ENCODE measurements around the gene AVPI1.
"Not testable (repeated sequence)": the region's sequence is repeated elsewhere in the genome, so short reads cannot be mapped to it uniquely, and the experiment has no call there.

The AVPI1 gene

GRCh38 chr10:97682042-97682441, 5.0 kb downstream of the AVPI1 start:
- DNase-seq, result no peak

- no peak for DNase-seq
Measured at GRCh38 chr10:97679594-97679993, 7.4 kb downstream of the AVPI1 start.

GRCh38 chr10:97676770-97677581, 10.1 kb downstream of the AVPI1 start:
- peak in 3 of 14 donors; percentile 10 to 26 (median 18) for DNase-seq

DNA sequence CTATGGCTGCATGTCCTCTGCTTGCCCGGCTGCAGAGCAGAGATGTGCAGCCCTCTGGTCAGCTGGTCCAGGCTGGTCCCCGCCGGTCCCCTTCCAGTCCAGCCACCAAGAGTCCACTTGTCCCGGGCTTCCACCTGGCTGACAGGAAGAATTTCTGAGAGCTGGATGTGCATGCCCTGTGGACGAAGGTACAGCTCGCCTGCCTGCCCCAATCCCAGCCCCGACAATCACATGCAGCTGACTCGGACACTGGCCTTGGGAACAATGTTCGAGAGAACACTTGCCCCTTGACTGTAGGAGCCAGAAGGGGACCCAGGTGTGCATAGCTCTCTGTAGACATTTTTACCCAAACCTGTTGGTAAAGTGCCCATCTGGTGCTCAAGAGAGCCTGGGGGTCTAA, 11.8 kb downstream of the AVPI1 start:
- DNase-seq, result no peak

- DNase-seq, result no peak
Measured at GRCh38 chr10:97673736-97674525, 13.1 kb downstream of the AVPI1 start.

DNA sequence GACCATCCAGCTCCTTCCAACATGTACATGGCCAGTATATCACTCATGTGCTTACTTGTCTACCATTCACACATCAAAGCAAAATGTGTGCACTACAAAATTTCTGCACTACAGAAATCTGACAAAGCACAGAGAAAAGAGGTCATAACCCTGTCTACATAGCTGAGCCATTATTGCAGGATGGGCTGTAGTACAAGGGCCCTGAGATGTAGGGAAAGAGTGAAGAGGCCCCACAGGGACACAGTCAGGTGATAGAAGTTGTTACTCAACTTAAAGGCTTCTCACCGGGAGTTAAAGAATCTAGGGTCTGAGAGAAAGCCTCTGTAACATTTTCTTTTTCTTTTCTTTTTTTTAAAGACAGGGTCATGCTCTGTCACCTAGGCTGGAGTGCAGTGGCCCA, 17.5 kb downstream of the AVPI1 start:
- no peak for DNase-seq

GRCh38 chr10:97667463-97667862, 19.6 kb downstream of the AVPI1 start:
- DNase-seq, result no peak

GRCh38 chr10:97666992-97667391, 20.0 kb downstream of the AVPI1 start:
- no peak for DNase-seq

GRCh38 chr10:97664282-97664850, 22.7 kb downstream of the AVPI1 start:
- no peak for DNase-seq

- no peak for DNase-seq
Measured at GRCh38 chr10:97659589-97659988, 27.5 kb downstream of the AVPI1 start.

DNA sequence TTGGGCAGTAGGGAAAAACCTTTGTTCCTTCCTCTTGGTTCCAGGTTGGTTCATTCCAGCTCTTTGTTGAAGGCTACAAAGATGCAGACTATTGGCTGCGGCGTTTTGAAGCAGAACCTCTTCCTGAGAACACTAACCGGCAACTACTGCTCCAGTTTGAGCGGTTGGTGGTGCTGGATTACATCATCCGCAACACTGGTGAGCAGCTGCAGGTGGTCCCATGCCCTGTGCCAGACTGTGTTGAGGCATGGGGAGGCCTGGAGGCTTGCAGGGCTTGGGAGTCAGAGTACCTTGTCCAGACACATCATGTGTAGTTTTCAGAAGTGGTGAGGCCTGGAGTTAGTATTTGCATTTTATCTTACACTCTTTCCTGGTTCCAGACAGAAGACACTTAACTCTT, 30.3 kb downstream of the AVPI1 start:
- no peak for DNase-seq

DNA sequence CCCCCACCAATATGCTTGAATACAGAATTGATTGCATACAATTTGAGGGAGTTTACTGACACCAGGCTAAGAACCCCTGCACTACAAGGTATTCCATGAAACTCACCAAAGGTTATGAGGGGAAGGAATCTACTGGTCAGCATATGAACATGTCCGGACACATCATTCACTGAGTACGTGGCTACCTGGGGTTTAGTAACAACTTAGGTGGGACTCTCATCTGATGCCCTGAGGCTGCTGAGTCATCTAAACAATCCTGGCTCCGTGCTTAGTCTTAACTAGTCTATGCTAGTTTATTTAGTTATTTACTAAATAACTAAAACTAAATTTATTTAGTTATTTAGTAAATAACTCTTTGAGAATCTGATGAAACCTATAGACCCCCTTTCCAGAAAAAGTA, 35.3 kb downstream of the AVPI1 start:
- DNase-seq, result no peak

GRCh38 chr10:97650726-97651125, 36.3 kb downstream of the AVPI1 start:
- no peak for DNase-seq

DNA sequence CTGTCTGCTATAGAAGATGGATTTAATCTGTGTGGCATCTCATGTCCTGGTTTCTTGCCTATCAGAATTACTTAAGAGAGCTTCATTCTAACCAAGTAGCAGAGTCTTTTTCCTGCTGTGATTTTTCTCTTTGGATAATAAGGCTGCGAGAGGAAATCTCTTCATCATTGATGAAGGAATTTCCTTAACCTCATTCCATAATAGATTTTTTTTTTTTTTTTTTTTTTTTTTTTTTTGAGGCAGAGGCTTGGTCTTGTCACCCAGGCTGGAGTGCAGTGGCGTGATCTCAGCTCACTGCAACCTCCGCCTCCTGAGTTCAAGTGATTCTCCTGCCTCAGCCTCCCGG, 37.7 kb downstream of the AVPI1 start:
- DNase-seq, result not testable (repeated sequence)

DNA sequence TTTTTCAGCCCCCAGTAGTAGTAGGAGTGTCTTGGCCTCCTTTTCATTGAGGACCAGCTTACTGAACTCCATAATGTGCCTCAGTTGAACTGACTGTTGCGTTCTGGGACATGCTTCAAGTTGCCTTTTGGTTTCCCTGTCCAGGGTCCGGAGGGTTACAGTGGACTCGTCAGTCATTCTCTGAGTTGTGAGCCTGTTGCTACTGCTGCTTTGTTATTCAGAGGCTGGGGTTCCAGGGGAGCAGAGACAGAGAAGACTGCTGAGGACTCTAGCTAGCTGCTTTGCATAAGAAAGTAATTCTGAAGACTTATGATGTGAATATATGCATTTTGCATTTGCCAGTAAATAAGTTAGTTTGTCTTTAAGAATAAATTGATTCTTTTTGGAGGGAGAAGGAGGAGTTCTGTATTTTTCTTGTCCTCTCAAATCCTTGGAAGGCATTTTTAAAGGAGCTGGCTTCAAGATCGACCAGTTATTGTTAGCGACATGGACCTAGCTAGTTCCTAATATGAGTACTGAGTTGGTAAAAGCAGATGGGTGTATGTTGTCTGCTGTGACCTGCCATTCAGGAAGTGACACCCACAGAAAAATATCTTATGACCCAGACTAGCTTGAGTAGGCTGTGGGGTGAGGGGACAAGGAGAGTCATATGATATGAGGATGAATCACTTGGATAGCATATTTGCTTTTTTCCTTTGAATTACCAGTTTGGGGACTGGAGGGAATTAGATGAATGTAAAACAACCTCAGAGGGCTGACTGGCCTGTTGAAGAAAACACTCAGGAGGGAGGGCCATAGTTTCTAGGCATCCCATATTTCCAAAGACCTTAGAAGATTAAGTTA, 38.3 kb downstream of the AVPI1 start:
- peak in 2 of 14 donors; percentile 10 to 12 for DNase-seq

DNA sequence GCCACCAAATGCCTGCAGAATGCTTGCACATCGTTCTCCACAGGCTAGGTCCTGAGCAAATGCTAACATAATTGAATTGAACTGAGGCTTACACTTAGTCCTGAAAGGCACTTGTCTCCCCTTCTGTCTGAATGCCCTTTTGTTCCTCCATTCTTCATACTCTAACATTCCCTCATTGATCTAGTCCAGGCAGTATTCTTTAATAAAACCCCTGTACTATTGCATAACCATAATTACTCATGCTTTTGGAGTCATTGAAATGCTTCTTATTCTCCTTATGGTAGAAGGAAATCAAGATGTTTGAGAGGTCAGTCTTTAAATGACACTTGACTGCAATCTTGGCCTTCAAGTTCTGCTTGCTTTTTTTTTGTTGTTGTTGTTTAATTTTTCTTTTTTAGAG, 39.5 kb downstream of the AVPI1 start:
- DNase-seq, result no peak

GRCh38 chr10:97644936-97645335, 42.1 kb downstream of the AVPI1 start:
- DNase-seq, result no peak

DNA sequence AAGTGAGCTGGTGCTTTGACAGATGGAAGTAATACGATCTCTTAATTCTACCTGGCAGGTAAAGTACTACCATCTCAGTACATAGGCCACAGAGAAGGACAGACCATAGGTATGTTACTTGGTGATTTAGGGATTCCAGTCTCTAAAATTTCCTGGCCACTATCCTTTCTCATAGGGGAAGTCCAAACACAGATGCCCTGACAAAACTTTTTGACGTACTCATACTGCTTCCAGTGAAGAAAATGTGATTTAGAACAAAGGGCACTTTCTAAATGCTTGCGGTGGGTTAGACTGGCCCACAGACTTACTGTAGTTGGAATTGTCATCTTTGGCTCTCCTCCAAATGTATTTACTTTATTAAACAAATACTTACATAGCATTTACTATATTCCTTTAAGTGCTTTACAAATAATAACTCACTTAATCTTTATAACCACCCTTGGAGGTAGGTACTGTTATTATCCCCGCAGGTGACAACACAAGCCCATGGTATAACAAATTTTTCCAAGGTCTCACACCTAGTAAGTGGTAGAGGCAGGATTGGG, 43.5 kb downstream of the AVPI1 start:
- DNase-seq, result no peak

DNA sequence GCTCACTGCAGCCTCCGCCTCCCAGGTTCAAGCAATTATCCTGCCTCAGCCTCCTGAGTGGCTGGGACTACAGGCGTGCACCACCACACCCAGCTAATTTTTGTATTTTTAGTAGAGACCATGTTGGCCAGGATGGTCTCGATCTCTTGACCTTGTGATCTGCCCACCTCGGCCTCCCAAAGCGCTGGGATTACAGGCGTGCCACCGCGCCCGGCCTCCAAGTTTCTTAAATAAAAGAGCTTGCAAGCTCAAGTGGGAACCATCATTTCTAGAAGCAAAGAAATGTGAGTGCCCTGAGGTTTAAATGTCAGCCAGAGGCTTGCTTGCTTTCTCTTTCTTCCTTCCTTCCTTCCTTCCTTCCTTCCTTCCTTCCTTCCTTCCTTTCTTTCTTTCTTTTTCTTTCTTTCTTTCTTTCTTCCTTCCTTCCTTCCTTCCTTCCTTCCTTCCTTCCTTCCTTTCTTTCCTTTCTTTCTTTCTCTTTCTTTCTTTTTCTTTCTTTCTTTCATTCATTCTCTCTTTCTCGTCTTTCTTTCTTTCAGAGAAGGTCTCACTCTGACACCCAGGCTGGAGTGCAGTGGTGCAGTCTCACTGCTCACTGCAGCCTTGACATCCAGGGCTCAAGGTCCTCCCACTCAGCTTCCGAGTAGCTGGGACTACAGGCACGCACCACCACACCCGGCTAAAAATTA, 44.4 kb downstream of the AVPI1 start:
- not testable (repeated sequence) for DNase-seq

DNA sequence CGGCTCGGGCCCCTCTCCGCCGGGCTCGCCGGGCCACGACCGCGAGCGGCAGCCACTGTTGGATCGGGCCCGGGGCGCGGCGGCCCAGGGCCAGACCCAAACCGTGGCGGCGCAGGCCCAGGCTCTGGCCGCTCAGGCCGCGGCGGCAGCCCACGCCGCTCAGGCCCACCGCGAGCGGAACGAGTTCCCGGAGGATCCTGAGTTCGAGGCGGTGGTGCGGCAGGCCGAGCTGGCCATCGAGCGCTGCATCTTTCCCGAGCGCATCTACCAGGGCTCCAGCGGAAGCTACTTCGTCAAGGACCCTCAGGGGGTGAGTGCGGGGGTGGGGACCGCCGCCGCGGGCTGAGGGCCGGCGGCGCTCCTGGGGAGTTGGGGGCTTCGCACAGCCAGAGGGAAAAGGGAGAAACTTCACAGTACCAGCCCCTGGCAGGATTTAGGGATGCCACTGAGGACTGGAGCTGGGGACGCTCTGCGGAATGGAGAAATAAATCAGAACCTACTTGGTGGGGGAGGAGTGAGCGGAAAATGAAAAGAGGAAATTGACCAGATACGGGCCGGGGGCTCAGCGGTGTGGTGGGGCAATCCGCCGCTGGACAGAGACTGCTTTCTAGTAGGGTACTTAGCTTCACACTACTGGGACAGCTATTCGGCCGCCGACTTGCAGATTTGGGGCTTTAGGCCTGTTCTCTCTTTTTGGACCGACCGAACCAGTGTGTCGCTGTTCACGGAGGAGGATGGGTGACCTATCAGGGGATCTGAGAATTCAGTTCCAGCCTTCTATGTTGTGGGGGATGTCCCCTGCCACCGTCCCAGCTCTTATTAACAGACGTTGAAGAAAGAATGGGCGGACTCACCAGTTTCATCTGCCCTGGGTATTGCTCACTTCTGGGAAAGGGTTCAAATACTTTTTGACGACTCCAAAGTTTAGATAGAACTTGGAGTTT, 45.9 kb downstream of the AVPI1 start:
- DNase-seq, result peak in 11 of 14 donors; percentile 1 to 52 (median 18)

Measured in C1 segment of cervical spinal cord (tissue), 14 donors.